Osteocyte (in vitro differentiated cells): ENCODE results near the gene NR2F2. TPM values are rescaled to one million over a fixed set of nuclear protein-coding genes. Genes with fewer than 3 reads are reported as not detected.

Experiments
- DNase-seq: peaks from one replicate; pipeline ENCODE4 v3.0.0; 2021; ENCODE audit warnings: mixed read lengths; ENCODE audit not compliant: unreplicated experiment; ENCODE audit errors: extremely low spot score
- H3K27ac Mint-ChIP-seq: one replicate; pipeline ENCODE4 v1.8.0; 2021; ENCODE audit warnings: mild to moderate bottlenecking, mixed read lengths; ENCODE audit not compliant: unreplicated experiment
- H3K27me3 Mint-ChIP-seq: one replicate; pipeline ENCODE4 v1.8.0; 2021; ENCODE audit warnings: mixed read lengths; ENCODE audit not compliant: unreplicated experiment
- H3K36me3 Mint-ChIP-seq: one replicate; pipeline ENCODE4 v1.8.0; 2021; ENCODE audit warnings: mixed read lengths; ENCODE audit not compliant: unreplicated experiment
- H3K4me1 Mint-ChIP-seq: one replicate; pipeline ENCODE4 v1.8.0; 2021; ENCODE audit warnings: mixed read lengths; ENCODE audit not compliant: unreplicated experiment
- H3K4me3 Mint-ChIP-seq: one replicate; pipeline ENCODE4 v1.8.0; 2021; ENCODE audit warnings: mild to moderate bottlenecking, moderate library complexity, mixed read lengths; ENCODE audit not compliant: unreplicated experiment
- H3K9me3 Mint-ChIP-seq: one replicate; pipeline ENCODE4 v1.8.0; 2021; ENCODE audit warnings: mixed read lengths; ENCODE audit not compliant: unreplicated experiment
- CTCF ChIP-seq: fragments of 200-600 bp; sonication (generic); IDR thresholded peaks from 2 replicates; pipeline ENCODE4 v1.5.0; 2021; ENCODE audit warnings: antibody characterized with exemption, mild to moderate bottlenecking, moderate library complexity
- total RNA-seq: library from RNA; stranded (reverse); gene quantifications from 2 replicates; pipeline ENCODE4 v1.2.1, GENCODE V29; 2021

Gene NR2F2
- total RNA-seq, 1 donor from 2014 or later, result 286 TPM

GRCh38 chr15:96346409-96346970 is 16.0 kb downstream of the NR2F2 start:
- Mint-ChIP-seq H3K9me3 (no peaks in the 10 kb centered on the region), H3K4me3 (peak overlapping the region; percentile 99), H3K27ac (peak overlapping the region; percentile 96), H3K36me3 (peaks cover 47% of the 10 kb centered on the region), H3K4me1 (peaks cover 96% of the 10 kb centered on the region), H3K27me3 (no peaks in the 10 kb centered on the region)
- TF ChIP-seq CTCF, result no peak
- DNase-seq, result no peak

DNA sequence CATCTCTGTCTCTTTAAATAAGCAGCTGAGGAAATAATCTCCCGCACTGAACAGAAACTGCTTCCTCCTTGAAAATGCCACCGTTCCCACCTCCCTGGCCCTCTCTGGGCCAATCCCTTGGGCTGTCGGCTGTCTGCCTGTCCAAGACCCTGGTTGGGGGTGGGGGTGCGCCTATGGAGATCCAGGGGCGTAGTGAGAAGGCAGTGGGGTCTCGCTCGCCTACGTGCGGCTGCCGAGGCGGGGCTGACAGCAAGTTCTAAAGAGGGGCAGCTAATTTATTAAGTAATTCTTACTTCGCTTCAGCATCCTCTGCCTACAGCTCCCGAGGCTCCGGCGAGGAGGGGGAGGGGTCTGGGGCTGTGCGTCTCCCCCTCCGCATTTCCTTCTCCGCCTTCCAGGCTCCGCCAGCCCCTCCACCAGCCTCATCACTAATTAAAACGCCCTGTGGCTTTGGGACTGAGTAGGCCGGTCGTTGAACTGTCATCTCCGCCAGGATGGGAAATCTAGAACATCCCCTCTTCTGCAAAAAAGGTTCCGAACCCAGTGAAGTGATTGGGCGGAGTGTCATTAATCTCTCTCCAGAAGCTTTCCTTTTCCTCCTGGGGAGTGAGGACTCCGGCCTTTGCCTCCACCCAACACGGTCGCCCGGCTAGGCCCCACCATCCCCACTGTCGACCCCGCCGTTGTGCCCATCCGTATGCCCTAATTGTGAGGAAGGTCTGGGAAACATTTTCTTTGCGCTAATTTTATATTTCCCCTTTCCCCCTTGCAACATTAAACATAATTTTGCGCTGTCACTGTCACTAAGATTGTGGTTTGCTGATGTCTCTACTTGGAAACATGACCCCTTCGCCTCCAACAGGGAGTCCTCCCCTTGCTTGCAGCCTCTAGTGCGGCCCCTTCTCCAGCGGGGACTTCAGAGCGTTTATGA is 16.9 kb downstream of the NR2F2 start:
- no peak for TF ChIP-seq CTCF
- no peak for DNase-seq
- peaks cover 38% of the 10 kb centered on the region for H3K36me3 Mint-ChIP-seq
- H3K27me3 Mint-ChIP-seq, result no peaks in the 10 kb centered on the region
- no peaks in the 10 kb centered on the region for H3K9me3 Mint-ChIP-seq
- peak overlapping the region; percentile 99 for H3K4me3 Mint-ChIP-seq
- peaks cover 95% of the 10 kb centered on the region for H3K4me1 Mint-ChIP-seq
- H3K27ac Mint-ChIP-seq, result peak overlapping the region; percentile 96

GRCh38 chr15:96348112-96349027 is 17.9 kb downstream of the NR2F2 start:
- Mint-ChIP-seq H3K9me3 (no peaks in the 10 kb centered on the region), H3K27ac (peak overlapping the region; percentile 96), H3K4me1 (peaks cover 95% of the 10 kb centered on the region), H3K36me3 (peaks cover 29% of the 10 kb centered on the region), H3K4me3 (peak overlapping the region; percentile 63), H3K27me3 (no peaks in the 10 kb centered on the region)
- no peak for DNase-seq
- no peak for TF ChIP-seq CTCF

- no peaks in the 10 kb centered on the region for H3K9me3 Mint-ChIP-seq
Observed at GRCh38 chr15:96349034-96349856, 18.7 kb downstream of the NR2F2 start.

More at GRCh38 chr15:96349034-96349856, 18.7 kb downstream of the NR2F2 start:
- no peak for TF ChIP-seq CTCF
- peak overlapping the region; percentile 96 for H3K27ac Mint-ChIP-seq
- no peak for DNase-seq
- peak overlapping the region; percentile 63 for H3K4me3 Mint-ChIP-seq
- H3K36me3 Mint-ChIP-seq, result peaks cover 25% of the 10 kb centered on the region
- H3K4me1 Mint-ChIP-seq, result peaks cover 93% of the 10 kb centered on the region
- no peaks in the 10 kb centered on the region for H3K27me3 Mint-ChIP-seq
